Dendritic cell treated with granulocyte-macrophage colony-stimulating factor and Interleukin-4, amounts not matched to agents 40 ng/mL and 50 ng/mL, for 4 days (primary cell): ENCODE results near the gene TAS2R9.

ENCODE experiments used
- H3K27ac Mint-ChIP-seq: one replicate; pipeline ENCODE4 v1.8.0; 2022; ENCODE audit warnings: mild to moderate bottlenecking, mixed read lengths
- H3K27me3 Mint-ChIP-seq: one replicate; pipeline ENCODE4 v1.8.0; 2022; ENCODE audit warnings: mild to moderate bottlenecking, mixed read lengths
- H3K36me3 Mint-ChIP-seq: one replicate; pipeline ENCODE4 v1.8.0; 2022; ENCODE audit warnings: low read depth, mixed read lengths
- H3K4me1 Mint-ChIP-seq: one replicate; pipeline ENCODE4 v1.8.0; 2022; ENCODE audit warnings: low read depth, mixed read lengths
- H3K4me3 Mint-ChIP-seq: one replicate; pipeline ENCODE4 v1.8.0; 2022; ENCODE audit warnings: mild to moderate bottlenecking, moderate library complexity, mixed read lengths
- H3K9me3 Mint-ChIP-seq: one replicate; pipeline ENCODE4 v1.8.0; 2022; ENCODE audit warnings: mixed read lengths
- intact Hi-C: fragments of 100-400 bp; cut with micrococcal nuclease; formaldehyde crosslinking; loops from one replicate; pipeline ENCODE4 v1.15.0; 2022

Gene TAS2R9, protein sequence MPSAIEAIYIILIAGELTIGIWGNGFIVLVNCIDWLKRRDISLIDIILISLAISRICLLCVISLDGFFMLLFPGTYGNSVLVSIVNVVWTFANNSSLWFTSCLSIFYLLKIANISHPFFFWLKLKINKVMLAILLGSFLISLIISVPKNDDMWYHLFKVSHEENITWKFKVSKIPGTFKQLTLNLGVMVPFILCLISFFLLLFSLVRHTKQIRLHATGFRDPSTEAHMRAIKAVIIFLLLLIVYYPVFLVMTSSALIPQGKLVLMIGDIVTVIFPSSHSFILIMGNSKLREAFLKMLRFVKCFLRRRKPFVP

DNA sequence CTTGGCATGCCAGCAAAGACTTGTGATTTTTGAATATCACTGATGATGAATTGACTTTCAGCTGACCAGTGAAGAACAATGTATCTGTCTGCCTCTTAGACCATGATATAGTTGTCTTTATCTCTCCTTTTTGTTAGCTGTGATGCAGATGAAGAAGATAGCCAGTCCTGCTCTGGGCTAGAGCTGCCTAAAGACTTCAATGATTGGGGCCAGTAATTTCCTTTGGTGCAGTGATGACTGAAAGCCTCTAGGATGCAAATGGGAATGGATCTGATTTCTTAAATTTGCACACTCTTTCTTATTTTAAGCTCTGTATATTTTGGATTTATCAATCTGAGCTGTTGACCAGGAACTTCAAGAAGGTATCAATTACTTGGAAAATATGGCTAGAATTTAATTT is at the start of gene TAS2R9:
Gene TAS2R9 (minus strand): TSS at position 101 of the 400 bp plus-strand sequence. CDS start 93 bp downstream, at position 8.
- no peaks in the 10 kb centered on the region for H3K4me1 Mint-ChIP-seq
- peaks cover 4% of the 10 kb centered on the region for H3K27me3 Mint-ChIP-seq
- H3K27ac Mint-ChIP-seq: no peak within 1 kb of the TSS
- H3K36me3 Mint-ChIP-seq: no peaks in the 10 kb centered on the region
- H3K4me3 Mint-ChIP-seq: no peak within 1 kb of the TSS
- intact Hi-C loops: no loop called here
- H3K9me3 Mint-ChIP-seq: no peaks in the 10 kb centered on the region

DNA sequence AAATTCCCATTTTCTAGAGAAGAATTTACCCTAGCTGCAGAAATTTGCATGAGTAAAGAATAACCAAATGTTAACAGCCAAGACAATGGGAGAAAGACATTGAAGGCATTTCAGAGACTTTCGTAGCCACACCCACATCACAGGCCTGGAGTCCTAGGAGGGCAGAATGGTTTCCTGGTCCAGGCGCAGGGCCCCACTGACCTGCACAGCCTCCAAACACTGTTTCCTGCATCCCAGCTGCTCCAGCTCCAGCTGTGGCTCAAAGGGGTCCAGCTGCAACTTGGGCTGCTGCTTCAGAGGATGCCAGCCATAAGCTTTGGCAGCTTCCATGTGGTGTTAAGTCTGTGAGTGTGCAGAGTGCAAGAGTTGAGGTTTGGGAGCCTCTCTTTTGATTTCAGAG is 45.8 kb upstream of the TAS2R9 start:
- Mint-ChIP-seq H3K4me1 (no peaks in the 10 kb centered on the region), H3K4me3 (no peak overlapping the region), H3K27me3 (no peaks in the 10 kb centered on the region), H3K27ac (no peak overlapping the region), H3K9me3 (peaks cover 35% of the 10 kb centered on the region), H3K36me3 (peaks cover 50% of the 10 kb centered on the region)
- intact Hi-C loops: no loop called here

DNA sequence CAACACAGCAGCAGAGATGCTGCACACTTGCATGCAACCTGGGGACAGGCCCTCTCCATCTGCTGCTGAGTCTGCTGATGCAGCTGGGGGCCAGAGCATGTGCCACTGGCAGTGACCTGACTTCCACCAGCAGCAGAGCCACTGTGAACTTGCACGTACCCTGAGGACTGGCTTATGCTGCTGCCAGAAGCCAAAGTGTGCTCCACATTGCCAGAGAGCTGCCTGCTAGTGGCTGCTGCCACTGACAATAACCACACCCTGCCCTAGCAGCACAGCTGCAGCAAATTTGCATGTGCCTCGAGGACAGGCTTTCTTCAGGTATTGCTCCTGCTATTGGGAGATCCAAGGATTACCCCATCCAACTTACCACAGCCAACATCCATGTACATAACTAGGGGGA is 43.8 kb upstream of the TAS2R9 start:
- no peak overlapping the region for H3K4me3 Mint-ChIP-seq
- no peaks in the 10 kb centered on the region for H3K27me3 Mint-ChIP-seq
- intact Hi-C loops: no loop called here
- H3K9me3 Mint-ChIP-seq: peaks cover 28% of the 10 kb centered on the region
- H3K36me3 Mint-ChIP-seq: peaks cover 43% of the 10 kb centered on the region
- no peak overlapping the region for H3K27ac Mint-ChIP-seq
- no peaks in the 10 kb centered on the region for H3K4me1 Mint-ChIP-seq

DNA sequence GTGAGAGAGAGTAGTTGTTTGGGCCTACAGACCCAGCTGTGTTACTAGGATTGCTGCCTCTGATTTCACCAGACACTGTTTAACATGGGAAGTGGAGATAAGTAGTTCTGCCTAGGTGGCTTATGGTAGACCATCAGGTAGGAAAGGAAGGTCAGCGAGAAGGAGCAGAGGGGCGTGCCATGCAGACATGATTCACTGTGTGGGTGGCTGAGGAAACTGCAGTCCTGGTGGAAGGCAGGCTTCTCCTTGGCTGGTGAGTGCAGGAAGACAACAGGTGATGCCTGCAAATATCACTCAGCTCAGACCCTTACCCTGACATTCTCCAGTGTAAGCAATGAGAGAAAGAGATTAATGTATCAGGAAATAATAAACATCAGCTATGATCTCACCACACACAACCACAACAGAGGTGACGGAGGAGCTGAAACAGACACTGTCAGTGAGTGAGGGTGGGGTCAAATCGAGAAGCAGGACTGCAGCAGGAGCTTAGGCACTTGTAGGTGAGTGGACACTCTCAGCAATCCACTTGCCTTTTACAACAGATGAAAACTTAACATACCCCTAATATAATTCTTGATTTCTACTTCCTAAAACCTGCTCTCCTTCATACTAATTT is 41.4 kb upstream of the TAS2R9 start:
- no peak overlapping the region for H3K27ac Mint-ChIP-seq
- H3K4me3 Mint-ChIP-seq: no peak overlapping the region
- intact Hi-C loops: no loop called here
- H3K9me3 Mint-ChIP-seq: peaks cover 3% of the 10 kb centered on the region
- no peaks in the 10 kb centered on the region for H3K27me3 Mint-ChIP-seq
- peaks cover 32% of the 10 kb centered on the region for H3K36me3 Mint-ChIP-seq
- H3K4me1 Mint-ChIP-seq: no peaks in the 10 kb centered on the region

DNA sequence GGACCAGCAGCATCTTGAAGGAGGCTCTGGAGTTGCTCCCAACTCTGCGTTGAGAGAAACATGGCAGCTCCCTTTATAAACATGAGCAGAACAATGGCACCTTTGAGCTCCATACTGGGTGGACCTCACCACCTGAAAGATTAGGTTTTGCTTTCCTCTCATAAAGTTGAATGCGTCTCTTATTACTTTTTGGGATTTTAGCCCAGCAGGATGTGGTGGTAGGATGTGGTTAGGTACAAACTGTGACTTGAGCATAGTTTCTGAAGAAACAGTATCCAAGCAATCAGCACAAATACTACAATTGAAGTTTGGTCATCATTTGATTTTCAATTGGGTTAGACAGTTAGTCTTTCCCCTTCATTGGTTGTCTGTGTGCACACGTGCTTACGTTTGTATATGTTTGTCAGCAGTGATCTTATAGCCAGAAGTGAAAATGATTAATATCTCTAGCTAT is 39.5 kb upstream of the TAS2R9 start, which contains the start of gene PRR4:
Gene PRR4 (minus strand): TSS at position 51 of the 454 bp plus-strand sequence. CDS start 38 bp downstream, at position 13.
- Mint-ChIP-seq H3K27ac (no peak within 1 kb of the TSS), H3K27me3 (no peaks in the 10 kb centered on the region), H3K4me3 (no peak within 1 kb of the TSS), H3K9me3 (no peaks in the 10 kb centered on the region), H3K4me1 (no peaks in the 10 kb centered on the region), H3K36me3 (peaks cover 25% of the 10 kb centered on the region)
- intact Hi-C loops: no loop called here

DNA sequence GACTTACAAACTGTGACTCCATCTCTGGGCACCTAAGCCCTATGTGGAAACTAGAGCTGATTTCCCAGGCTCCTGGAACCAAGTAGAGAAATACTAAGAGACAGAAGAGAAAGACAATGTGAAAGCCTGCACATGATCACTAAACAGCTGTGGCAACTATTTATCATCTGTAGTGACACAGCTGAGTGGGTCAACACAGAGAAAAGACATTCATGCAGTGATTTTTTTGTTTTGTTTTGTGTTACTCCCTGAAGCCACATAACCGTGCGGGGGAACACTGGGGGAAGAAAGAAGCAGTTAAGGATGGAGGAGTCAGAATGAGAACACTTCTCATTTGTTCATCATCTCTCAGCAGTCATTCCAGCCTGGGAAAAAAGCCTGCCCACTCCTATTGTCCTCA is 37.8 kb upstream of the TAS2R9 start:
- Mint-ChIP-seq H3K4me1 (no peaks in the 10 kb centered on the region), H3K9me3 (no peaks in the 10 kb centered on the region), H3K27me3 (no peaks in the 10 kb centered on the region), H3K4me3 (no peak overlapping the region), H3K36me3 (peaks cover 25% of the 10 kb centered on the region), H3K27ac (no peak overlapping the region)
- intact Hi-C loops: no loop called here

DNA sequence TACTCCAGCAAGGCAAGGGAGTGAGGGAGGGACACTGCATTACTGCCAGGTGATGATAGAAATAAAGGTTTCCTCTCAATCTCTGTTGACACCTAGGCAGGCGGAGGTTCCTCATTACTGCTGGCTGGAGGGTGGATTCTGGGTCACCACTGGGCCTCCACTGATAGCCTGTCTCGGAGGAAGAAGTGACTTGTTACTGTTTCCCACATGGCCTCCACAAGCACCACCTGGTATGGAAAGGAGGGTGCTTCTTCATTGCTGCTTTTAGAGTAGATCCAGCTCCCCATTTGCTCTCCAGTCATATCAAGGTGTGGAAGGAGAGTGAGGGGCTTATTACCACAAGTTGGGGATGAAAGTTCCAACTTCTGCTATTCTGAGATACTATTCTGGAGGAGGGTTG is 32.9 kb upstream of the TAS2R9 start:
- Mint-ChIP-seq H3K9me3 (no peaks in the 10 kb centered on the region), H3K27me3 (no peaks in the 10 kb centered on the region), H3K27ac (no peak overlapping the region), H3K4me1 (no peaks in the 10 kb centered on the region), H3K4me3 (no peak overlapping the region), H3K36me3 (peaks cover 17% of the 10 kb centered on the region)
- intact Hi-C loops: no loop called here

DNA sequence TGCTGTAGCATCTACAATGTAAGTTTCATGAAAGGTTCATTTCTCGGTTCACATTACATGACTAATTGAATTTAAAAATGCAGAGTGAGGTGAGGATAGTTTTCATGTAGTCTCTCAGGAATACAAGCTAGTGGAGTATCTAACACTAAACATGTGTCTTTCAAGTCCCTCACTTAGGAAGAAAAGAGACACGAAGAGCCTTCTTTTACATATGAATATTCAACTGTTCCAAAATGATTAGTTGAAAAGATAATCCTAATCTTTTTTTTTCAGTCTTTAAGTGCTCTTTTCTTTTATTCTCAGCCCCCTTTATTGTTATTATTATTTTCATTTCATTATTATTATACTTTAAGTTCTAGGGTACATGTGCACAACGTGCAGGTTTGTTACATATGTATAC is 28.5 kb upstream of the TAS2R9 start:
- Mint-ChIP-seq H3K27ac (no peak overlapping the region), H3K4me3 (no peak overlapping the region), H3K27me3 (no peaks in the 10 kb centered on the region), H3K9me3 (peaks cover 8% of the 10 kb centered on the region), H3K4me1 (no peaks in the 10 kb centered on the region), H3K36me3 (no peaks in the 10 kb centered on the region)
- intact Hi-C loops: no loop called here

DNA sequence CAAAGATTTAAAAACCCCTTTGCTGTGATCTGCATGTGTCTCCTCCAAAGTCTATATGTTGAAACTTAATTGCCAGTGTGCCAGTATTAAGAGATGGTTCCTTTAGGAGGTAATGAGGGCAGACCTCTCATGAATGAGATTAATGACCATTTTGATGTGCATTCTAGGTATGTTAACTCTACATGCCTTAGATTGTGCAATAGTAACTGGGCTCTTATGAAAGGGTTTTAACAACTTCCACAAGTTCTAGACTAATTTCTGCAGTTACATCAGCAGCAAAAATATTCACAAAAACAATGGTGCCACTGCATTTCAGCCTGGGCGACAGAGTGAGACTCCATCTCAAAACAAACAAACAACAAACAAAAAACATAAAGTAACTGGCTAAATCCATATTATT is 20.0 kb upstream of the TAS2R9 start:
- intact Hi-C loops: no loop called here
- H3K4me1 Mint-ChIP-seq: no peaks in the 10 kb centered on the region
- no peaks in the 10 kb centered on the region for H3K9me3 Mint-ChIP-seq
- H3K36me3 Mint-ChIP-seq: no peaks in the 10 kb centered on the region
- no peak overlapping the region for H3K27ac Mint-ChIP-seq
- H3K27me3 Mint-ChIP-seq: no peaks in the 10 kb centered on the region
- no peak overlapping the region for H3K4me3 Mint-ChIP-seq

DNA sequence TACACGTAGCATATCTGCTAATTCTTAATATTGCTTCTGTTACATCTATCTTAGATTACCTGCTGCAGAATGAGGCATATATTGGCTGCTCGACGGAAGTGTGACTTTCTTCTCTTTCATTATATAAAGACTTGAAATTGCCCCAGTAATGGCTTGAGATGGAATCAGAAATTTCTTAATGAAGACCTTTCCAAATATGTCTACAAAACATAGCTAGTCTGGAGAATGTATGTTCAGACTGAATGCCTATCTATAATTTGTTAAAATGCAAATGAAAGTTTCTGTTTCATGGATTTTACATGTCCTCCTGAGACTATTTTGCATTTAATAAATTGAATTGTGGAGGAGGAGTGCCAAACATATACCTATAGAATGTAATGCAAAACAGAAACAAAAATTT is 16.3 kb upstream of the TAS2R9 start, which contains the start of gene TAS2R10:
Gene TAS2R10 (minus strand): TSS at position 101 of the 400 bp plus-strand sequence. CDS start 89 bp downstream, at position 12.
- Mint-ChIP-seq H3K27me3 (no peaks in the 10 kb centered on the region), H3K27ac (no peak within 1 kb of the TSS), H3K4me1 (no peaks in the 10 kb centered on the region), H3K4me3 (no peak within 1 kb of the TSS), H3K9me3 (no peaks in the 10 kb centered on the region), H3K36me3 (no peaks in the 10 kb centered on the region)
- intact Hi-C loops: no loop called here

DNA sequence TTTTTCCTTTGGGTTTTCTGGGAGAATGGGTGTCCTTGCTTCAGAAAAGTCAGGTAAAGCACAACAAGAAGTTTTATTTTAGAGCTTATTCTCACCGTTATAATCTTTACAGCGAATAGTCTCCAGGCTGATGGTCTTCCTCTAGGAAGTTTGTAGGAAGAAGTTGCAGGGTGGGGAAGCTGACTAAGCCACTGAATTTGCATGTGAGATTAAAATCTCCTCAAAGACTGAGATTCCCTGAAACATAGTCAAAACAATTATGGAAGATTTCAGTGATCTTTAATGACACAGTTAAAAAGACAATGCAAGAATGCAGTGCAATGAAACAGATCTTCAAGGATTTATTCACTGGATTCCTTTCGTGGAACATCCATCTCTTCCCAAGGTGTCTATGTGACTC is 15.0 kb upstream of the TAS2R9 start:
- no peaks in the 10 kb centered on the region for H3K4me1 Mint-ChIP-seq
- intact Hi-C loops: no loop called here
- H3K4me3 Mint-ChIP-seq: no peak overlapping the region
- H3K27me3 Mint-ChIP-seq: no peaks in the 10 kb centered on the region
- H3K27ac Mint-ChIP-seq: no peak overlapping the region
- no peaks in the 10 kb centered on the region for H3K9me3 Mint-ChIP-seq
- H3K36me3 Mint-ChIP-seq: no peaks in the 10 kb centered on the region

DNA sequence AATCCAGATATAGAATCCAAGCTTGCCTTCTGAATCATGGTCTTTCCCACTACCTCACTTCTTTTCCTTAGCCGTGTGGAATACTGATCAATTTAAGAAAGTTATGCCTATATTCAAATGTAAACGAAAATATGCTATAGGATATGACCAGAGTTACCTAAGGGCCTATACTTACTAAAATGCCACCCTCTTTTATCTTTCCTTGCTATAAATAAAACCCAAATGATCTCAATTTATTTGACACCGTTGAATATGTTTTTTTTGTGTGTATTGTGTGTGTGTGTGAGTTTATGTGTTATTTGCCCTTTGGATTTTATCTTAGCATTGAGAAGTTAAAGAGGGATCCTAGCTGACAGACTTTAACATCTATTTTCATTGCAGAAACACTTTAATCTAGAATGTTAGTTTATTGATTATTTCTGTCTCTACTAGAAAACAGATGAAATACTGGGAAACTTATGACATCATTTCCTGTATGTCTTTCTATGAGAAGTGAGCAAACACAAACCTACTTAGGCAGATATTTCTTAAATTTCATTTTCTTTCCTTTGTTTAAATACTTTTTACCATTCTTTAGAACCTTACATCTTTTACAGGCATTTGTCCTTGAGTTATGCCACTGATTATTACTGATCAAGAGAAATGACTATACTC is 2.0 kb upstream of the TAS2R9 start:
- peaks cover 4% of the 10 kb centered on the region for H3K27me3 Mint-ChIP-seq
- H3K4me3 Mint-ChIP-seq: no peak overlapping the region
- H3K27ac Mint-ChIP-seq: no peak overlapping the region
- no peaks in the 10 kb centered on the region for H3K36me3 Mint-ChIP-seq
- H3K9me3 Mint-ChIP-seq: no peaks in the 10 kb centered on the region
- intact Hi-C loops: no loop called here
- H3K4me1 Mint-ChIP-seq: no peaks in the 10 kb centered on the region

DNA sequence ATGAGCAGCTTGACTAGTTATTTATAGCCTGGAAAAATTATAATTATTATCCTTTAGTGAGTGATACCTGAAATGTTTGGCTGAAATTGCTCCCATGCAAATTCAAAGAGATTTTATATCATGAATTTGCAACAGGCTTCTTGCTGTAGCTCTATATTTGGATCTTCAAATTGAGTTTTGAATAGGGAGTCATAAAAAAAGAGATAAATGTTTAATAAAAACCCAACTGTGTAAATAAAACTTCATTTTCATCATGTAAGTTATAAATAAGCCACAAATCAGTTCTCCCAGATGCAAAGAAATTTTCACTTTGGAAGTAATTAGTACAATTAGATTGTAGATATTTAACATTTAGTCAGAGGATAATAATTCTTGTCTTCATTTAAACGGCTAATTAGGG is 2.8 kb downstream of the TAS2R9 start, which contains the start of gene TAS2R8:
Gene TAS2R8 (minus strand): TSS at position 101 of the 400 bp plus-strand sequence. CDS start 306 bp downstream, outside the sequence.
- Mint-ChIP-seq H3K36me3 (no peaks in the 10 kb centered on the region), H3K4me3 (no peak within 1 kb of the TSS), H3K4me1 (no peaks in the 10 kb centered on the region), H3K27me3 (no peaks in the 10 kb centered on the region), H3K9me3 (no peaks in the 10 kb centered on the region), H3K27ac (no peak within 1 kb of the TSS)
- intact Hi-C loops: no loop called here

DNA sequence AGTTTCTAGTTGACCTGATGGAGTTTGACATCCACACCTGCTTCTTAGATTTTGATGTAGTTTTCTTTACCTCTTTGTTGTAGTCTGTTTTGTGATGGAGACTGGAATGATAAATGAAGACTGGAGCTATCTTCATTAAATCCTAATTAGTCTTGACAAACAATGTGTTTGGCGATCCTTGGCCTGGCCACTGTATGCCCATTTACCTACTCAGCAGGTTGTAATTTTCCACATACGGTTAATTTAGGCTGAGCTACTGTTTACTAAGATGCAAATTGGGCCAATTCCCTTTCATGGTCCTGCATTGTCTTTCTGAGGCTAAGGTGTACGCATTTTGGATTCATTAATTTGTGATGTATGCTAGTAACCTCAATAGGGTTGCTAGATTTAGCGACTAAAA is 7.4 kb downstream of the TAS2R9 start, which contains the start of gene TAS2R7:
Gene TAS2R7 (minus strand): TSS at position 41 of the 400 bp plus-strand sequence. CDS start 57 bp downstream, outside the sequence.
- intact Hi-C loops: no loop called here
- Mint-ChIP-seq H3K4me1 (no peaks in the 10 kb centered on the region), H3K27ac (no peak within 1 kb of the TSS), H3K9me3 (no peaks in the 10 kb centered on the region), H3K27me3 (no peaks in the 10 kb centered on the region), H3K4me3 (no peak within 1 kb of the TSS), H3K36me3 (no peaks in the 10 kb centered on the region)
